Thymus (tissue), 11 donors: ENCODE measurements around the gene COX19. TPM values are rescaled to one million over a fixed set of nuclear protein-coding genes. Genes with fewer than 3 reads are reported as not detected.
"Not testable (repeated sequence)": the region's sequence is repeated elsewhere in the genome, so short reads cannot be mapped to it uniquely, and the experiment has no call there.

Experiments used
- DNase-seq, 9 donors: peaks; one replicate each; pipeline ENCODE4 v3.0.0-alpha.2; 2013; ENCODE audit warnings: low spot score in 9 of 9, low read depth in 6 of 9, missing footprints in 1 of 9
- H3K27ac ChIP-seq, 2 donors: one replicate each; pipeline ENCODE4 v1.5.1; 2013; ENCODE audit warnings: control low read depth in 1 of 2, low read depth in 1 of 2, low read length in 1 of 2, mild to moderate bottlenecking in 1 of 2, moderate library complexity in 1 of 2
- H3K27me3 ChIP-seq, 2 donors: one replicate each; pipeline ENCODE4 v1.5.1; 2013; ENCODE audit warnings: low read length in 1 of 2; ENCODE audit not compliant: control insufficient read depth in 2 of 2, insufficient read depth in 1 of 2
- H3K36me3 ChIP-seq, 2 donors: one replicate each; pipeline ENCODE4 v1.5.1; 2013; ENCODE audit warnings: low read length in 1 of 2, mild to moderate bottlenecking in 1 of 2, moderate library complexity in 1 of 2; ENCODE audit not compliant: control insufficient read depth in 2 of 2, insufficient read depth in 2 of 2
- H3K4me1 ChIP-seq, 2 donors: one replicate each; pipeline ENCODE4 v1.5.1; 2013; ENCODE audit warnings: low read length in 2 of 2; ENCODE audit not compliant: control insufficient read depth in 2 of 2, insufficient read depth in 2 of 2
- H3K4me3 ChIP-seq, 2 donors: one replicate each; pipeline ENCODE4 v1.5.1; 2013; ENCODE audit warnings: low read length in 2 of 2, control low read depth in 1 of 2, mild to moderate bottlenecking in 1 of 2
- H3K9me3 ChIP-seq, 2 donors: one replicate each; pipeline ENCODE4 v1.5.1; 2013; ENCODE audit warnings: low read length in 1 of 2, mild to moderate bottlenecking in 1 of 2; ENCODE audit not compliant: control insufficient read depth in 2 of 2, insufficient read depth in 1 of 2
- WGBS: extraction: QIAGEN DNeasy Blood & Tissue Kit; methylation state at CpG from one replicate; pipeline ENCODE4 v1.1.7; 2013; 5-methylcytosine and 5-hydroxymethylcytosine counted together
- polyA plus RNA-seq: library from polyadenylated mRNA; stranded (reverse); fragments of 200-250 nt; gene quantifications from one replicate; pipeline ENCODE4 v1.2.3, GENCODE V29; 2013
- total RNA-seq: library from RNA; stranded (reverse); fragments of 120-200 nt; gene quantifications from one replicate; pipeline ENCODE4 v1.2.4, GENCODE V29; 2013
- donor health status: healthy.

Gene COX19
- total and polyA plus RNA-seq, 2 donors, result 6.9 to 11.6 TPM

GRCh38 chr7:1004018-1004852 lies 28.9 kb upstream of the COX19 start:
- Histone ChIP-seq H3K27ac (no peak overlapping the region), H3K36me3 (peaks cover 0 to 6% of the 10 kb centered on the region in 2 donors), H3K4me1 (no peaks in the 10 kb centered on the region), H3K4me3 (no peak overlapping the region), H3K9me3 (no peaks in the 10 kb centered on the region), H3K27me3 (no peaks in the 10 kb centered on the region)
- 95% methylated on average over 32 of the region's 32 CpGs for WGBS
- no peak for DNase-seq

- DNase-seq, H3K27ac ChIP-seq, H3K36me3 ChIP-seq, H3K4me1 ChIP-seq, H3K9me3 ChIP-seq, H3K4me3 ChIP-seq, H3K27me3 ChIP-seq: not testable (repeated sequence)
- WGBS, result 94% methylated on average over 6 of the region's 7 CpGs
Measured at GRCh38 chr7:1002445-1002844, 27.1 kb upstream of the COX19 start.

GRCh38 chr7:1002026-1002425 lies 26.7 kb upstream of the COX19 start:
- not testable (repeated sequence) for H3K36me3 ChIP-seq, DNase-seq

GRCh38 chr7:1001069-1001770 lies 25.9 kb upstream of the COX19 start:
- H3K27ac ChIP-seq, H3K4me1 ChIP-seq, H3K27me3 ChIP-seq, H3K4me3 ChIP-seq, DNase-seq, H3K9me3 ChIP-seq: not testable (repeated sequence)
- H3K36me3 ChIP-seq, result peaks cover 0 to 12% of the 10 kb centered on the region in 2 donors
- WGBS, result 96% methylated on average over 14 of the region's 14 CpGs

More at GRCh38 chr7:1002026-1002425, 26.7 kb upstream of the COX19 start:
- H3K27ac ChIP-seq, H3K9me3 ChIP-seq, H3K4me3 ChIP-seq, H3K27me3 ChIP-seq, H3K4me1 ChIP-seq: not testable (repeated sequence)
- WGBS, result 91% methylated on average over 4 of the region's 4 CpGs

GRCh38 chr7:999941-1000935 lies 24.9 kb upstream of the COX19 start:
- H3K27me3 ChIP-seq, result no peaks in the 10 kb centered on the region
- WGBS, result 95% methylated on average over 52 of the region's 52 CpGs
- peaks cover 0 to 12% of the 10 kb centered on the region in 2 donors for H3K36me3 ChIP-seq
- no peak overlapping the region for H3K27ac ChIP-seq
- no peaks in the 10 kb centered on the region for H3K9me3 ChIP-seq
- no peak overlapping the region for H3K4me3 ChIP-seq
- H3K4me1 ChIP-seq, result no peaks in the 10 kb centered on the region
- DNase-seq, result no peak

GRCh38 chr7:999149-999879 lies 24.0 kb upstream of the COX19 start:
- Histone ChIP-seq H3K36me3 (peaks cover 0 to 12% of the 10 kb centered on the region in 2 donors), H3K4me1 (no peaks in the 10 kb centered on the region), H3K9me3 (no peaks in the 10 kb centered on the region), H3K4me3 (no peak overlapping the region), H3K27ac (no peak overlapping the region), H3K27me3 (no peaks in the 10 kb centered on the region)
- 95% methylated on average over 28 of the region's 28 CpGs for WGBS
- no peak for DNase-seq

- Histone ChIP-seq H3K27me3 (no peaks in the 10 kb centered on the region), H3K36me3 (peaks cover 0 to 12% of the 10 kb centered on the region in 2 donors), H3K4me1 (peaks cover 0 to 7% of the 10 kb centered on the region in 2 donors), H3K4me3 (no peak overlapping the region), H3K9me3 (no peaks in the 10 kb centered on the region), H3K27ac (no peak overlapping the region)
- DNase-seq, result no peak
- 97% methylated on average over 45 of the region's 45 CpGs for WGBS
Measured at GRCh38 chr7:997404-998395, 22.4 kb upstream of the COX19 start.
